Ammon's horn (tissue), 1 donor: ENCODE measurements around the gene DNAJC12.
"Not testable (repeated sequence)": the region's sequence is repeated elsewhere in the genome, so short reads cannot be mapped to it uniquely, and the experiment has no call there.

Source experiments
- DNase-seq: peaks from one replicate; pipeline ENCODE4 v3.0.0-alpha.2; 2016; ENCODE audit warnings: low spot score

The DNAJC12 gene

DNA sequence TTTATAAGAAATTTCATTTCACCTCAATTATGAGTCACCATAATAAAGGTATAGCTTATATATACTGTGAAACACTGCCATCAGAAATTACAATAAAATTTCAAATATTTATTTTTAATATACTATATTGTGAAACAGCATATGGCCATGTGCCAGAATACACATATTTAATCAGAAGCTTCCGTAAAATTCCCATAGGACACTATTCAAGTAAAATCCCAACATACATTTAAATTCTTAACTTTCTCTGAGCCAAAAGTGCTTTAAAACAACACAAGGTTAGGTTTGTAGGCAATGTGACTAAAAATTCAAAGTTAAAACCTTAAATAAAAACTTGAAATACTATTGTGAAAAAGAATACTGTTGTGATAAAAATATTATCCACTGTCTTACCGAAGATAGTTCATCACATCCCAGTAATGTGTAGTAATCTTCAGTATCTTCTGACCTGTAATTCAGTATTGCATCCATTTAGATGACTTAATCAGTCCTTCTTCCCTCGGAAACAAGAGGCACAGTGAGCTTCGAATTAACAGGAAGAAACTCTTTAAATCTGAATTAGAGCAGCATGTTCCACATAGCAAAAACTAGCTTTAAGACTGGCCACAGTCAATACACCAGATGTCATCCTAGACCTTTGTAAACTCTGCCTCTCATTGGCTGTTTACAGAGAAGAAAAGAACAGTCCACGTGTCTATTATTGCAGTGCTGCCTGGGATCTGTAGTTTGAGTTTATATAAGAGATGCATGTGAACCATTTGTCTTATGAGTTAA is at the start of gene DNAJC12:
Gene DNAJC12, minus strand, starts transcription at position 648 of the 774 bp plus-strand sequence. Its CDS starts 177 bp downstream, at position 471.
- peak; percentile 90 for DNase-seq

DNA sequence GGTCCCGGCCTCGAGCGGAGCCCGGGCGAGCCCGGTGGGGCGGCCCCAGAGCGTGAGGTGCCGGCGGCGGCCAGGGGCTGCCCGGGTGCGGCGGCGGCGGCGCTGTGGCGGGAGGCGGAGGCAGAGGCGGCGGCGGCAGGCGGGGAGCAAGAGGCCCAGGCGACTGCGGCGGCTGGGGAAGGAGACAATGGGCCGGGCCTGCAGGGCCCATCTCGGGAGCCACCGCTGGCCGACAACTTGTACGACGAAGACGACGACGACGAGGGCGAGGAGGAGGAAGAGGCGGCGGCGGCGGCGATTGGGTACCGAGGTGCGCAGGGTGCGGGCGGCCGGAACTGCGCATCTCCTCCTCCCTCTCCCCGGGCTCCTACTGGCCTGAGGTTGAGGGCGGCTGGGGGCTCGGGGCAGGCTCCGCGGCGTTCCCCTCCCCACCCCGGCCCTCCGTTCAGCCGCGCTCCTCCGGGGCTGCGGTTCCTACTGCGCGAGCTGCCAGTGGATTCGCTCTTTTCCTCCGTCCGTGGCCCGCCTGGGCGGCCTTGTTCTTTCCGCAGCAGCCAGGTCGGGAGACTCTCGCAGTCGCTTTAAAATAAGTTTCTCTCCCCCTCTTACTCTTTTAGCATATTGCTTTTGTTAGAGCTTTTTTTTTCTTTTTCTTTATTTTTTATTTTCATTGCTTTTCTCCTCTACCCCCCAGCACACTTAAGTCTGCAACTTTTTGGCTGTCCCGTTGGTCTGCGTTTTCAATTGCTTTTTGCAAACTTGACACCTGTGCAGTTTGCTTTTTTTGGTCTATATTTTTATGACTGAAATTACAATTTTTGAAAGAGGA is 47.1 kb upstream of the DNAJC12 start:
- peak; percentile 87 for DNase-seq

DNA sequence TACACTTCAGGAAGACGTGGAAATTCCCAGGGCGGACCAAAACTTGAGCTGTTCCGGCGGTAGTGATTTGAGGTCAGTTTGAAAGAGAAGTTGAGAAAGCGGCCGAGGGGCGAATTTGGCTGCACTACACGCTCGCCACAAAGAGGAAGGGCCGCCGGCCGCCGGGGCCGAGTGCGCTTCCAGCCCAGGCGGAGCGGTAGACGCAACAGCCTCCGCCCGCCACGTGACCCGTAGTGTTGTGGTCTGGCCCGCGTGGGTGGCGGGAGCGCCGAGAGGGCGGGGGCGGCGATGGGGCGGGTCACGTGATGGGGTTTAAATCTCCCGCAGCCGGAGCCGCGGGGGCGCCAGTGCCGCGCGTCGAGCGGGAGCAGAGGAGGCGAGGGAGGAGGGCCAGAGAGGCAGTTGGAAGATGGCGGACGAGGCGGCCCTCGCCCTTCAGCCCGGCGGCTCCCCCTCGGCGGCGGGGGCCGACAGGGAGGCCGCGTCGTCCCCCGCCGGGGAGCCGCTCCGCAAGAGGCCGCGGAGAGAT is 46.4 kb upstream of the DNAJC12 start, which contains the start of gene SIRT1:
Gene SIRT1, plus strand, starts transcription at position 344 of the 529 bp plus-strand sequence. Its CDS starts 66 bp downstream, at position 410.
- peak; percentile 97 for DNase-seq

DNA sequence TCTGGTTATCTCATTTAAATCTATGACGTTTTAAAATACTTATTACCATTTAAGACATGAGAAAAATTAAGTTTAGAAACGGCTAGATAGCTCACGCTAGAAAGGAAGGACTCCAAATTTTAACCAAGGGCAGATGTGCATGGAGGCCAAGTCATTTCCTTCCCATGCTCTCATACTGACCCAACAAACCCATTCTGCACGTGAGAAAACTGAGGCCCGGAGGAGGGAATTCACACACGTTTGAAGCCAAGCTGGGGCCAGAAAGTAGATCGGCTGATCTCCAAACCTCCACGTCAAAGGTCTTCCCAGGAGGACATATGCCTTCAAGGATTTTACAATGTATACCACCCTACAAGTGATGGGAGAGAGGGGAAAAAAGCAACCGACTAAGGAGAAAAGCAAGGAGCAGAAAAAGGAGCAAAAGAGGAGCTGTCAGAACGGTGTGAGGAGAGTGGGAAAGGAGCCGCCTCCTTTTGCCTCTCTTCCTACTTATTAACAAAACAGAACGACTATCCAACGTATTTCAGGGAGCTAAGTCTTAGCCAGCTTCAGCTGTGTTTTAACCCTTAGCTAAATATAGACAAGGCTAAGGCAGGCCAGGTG is 45.8 kb upstream of the DNAJC12 start:
- no peak for DNase-seq

DNA sequence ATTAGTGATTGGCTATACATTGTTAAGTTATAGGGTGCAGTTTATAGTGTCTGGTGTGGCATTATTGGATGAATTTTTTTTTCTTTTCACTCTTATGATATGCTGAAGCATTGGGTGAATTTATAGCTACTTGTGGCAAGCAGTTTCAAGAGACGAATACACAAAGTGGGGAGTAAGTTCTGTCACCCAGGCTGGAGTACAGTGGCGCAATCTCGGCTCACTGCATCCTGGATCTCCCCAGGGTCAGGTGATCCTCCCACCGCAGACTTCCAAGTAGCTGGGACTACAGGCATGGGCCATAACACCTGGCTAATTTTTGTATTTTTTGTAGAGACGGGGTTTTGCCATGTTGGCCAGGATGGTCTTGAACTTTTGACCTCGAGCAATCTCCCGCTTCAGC is 40.1 kb upstream of the DNAJC12 start:
- no peak for DNase-seq

DNA sequence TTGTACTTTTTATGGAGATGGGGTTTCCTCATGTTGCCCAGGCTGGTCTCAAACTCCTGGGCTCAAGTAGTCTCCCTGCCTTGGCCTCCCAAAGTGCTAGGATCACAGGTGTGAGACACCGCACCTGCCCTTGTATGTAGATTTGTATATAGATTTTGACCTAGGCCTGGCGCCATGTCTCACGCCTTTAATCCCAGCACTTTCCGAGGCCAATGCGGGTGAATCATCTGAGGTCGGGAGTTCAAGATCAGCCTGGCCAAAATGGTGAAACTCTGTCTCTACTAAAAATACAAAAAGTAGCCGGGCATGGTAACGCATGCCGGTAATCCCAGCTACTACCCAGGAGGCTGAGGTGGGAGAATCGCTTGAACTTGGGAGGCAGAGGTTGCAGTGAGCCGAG is 39.4 kb upstream of the DNAJC12 start:
- not testable (repeated sequence) for DNase-seq

DNA sequence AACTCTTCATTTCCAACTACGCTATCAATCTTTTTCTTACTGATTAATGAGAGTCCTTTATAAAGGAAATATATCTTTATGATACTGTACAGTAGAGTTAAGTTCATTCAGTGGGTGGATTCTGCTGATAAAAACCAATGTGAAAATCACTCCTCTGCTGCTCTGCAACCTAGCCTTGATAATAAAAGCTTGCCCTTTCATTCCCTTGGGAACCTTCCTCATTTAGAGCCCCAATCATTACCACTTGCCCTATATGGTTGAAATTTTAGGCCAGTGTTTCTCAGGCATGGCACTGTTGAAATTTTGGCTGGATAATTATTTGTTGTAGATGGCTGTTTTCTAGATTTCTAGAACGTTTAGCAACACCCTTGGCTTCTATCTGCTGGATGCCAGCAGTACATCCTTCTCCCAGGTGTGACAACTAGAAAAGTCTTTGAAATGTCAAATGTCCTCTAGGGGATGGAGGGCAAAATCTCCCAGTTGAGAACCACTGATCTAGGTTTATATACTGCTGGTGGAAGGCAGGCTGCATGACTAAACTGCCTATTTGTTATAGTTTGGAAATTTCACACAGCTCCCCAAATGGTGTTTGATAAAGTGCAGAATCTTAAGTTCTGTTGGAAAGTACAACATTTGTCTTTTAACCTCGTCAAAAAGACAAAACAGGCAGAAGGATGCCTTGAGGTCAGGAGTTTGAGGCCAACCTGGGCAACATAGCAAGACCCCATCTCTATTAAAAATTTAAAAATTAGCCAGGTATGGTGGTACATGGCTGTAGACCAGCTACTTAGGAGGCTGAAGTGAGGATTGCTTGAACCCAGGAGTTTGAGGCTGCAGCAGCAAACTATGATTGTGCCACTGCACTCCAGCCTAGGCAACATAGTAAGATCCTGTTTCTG is 37.6 kb upstream of the DNAJC12 start:
- DNase-seq, result no peak

DNA sequence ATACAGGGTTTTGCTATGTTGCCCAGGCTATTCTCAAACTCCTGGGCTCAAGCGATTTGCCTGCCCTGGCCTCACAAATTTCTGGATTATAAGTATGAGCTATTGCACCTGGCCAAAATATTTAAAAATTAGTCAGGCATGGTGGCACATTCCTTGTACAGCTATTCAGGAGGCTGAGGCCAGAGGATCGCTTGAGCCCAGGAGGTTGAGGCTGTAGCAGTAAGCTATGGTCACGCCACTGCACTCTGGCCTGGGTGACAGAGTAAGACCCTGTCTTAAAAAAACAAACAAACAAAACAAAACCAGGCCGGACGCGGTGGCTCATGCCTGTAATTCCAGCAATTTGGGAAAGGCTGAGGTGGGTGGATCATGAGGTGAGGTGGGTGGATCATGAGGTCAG is 32.0 kb upstream of the DNAJC12 start:
- DNase-seq, result no peak

DNA sequence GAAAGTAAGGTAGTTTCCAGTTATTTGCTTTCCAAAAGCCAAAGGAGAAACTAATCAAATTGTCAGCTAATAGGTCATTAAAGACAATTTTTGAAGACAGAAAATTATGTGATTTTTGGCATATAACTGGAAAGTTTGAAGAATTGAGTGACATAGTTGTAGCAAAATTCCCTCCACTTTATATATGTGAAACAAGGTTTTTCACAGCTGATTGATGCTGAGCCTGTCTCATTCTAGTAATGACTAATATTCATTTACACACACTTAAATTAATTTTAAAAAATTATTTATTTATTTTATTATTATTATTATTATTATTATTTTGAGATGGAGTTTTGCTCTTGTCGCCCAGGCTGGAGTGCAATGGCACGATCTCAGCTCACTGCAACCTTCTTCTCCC is 30.1 kb upstream of the DNAJC12 start:
- no peak for DNase-seq

DNA sequence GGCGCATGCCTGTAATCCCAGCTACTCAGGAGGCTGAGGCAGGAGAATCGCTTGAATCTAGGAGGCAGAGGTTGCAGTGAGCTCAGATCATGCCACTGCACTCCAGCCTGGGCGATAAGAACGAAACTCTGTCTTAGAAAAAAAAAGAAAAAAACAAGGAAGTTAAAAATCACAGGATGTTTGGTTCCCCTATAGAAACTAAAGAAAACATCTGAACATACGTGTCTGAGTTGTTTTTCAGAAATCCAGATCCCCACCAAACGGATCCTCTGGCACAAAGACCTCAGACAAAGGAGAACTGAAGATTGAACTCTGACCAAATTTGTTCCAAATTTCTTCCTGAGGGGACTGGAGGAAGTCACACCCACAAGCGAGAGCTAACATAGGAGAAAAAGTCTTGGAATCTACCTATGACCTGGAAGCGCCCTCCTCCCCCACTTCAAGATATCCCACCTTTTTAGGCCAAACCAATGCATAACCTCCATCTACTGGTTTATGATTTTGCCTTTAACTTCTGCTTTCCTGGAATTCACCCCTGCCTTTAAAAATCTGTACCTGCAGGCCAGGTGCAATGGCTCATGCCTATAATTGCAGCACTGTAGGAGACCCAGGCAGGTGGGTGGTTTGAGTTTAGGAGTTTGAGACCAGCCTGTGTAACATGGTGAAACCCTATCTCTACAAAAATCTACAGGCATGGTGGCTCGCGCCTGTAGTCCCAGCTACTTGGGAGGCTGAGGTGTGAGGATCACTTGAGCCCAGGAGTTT is 26.8 kb upstream of the DNAJC12 start:
- no peak for DNase-seq

DNA sequence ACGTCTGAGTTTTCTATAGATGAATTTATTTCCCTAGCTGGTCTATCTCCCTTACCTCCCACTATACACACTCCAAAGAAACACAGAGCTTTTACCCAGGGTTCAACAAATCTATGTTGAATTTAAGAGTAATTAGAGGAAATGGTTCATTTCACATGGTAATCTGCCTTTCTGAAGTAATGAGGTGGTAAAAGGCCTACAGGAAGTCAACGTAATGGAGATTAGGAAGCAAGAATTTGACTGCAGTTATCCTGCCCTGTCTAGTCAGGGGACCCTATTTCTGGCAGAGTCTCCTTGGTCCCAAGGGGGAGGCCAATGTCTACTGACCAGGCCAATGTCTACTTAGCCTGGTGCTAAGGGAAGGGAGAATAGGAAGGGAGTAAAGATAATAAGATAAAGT is 25.1 kb upstream of the DNAJC12 start:
- no peak for DNase-seq

DNA sequence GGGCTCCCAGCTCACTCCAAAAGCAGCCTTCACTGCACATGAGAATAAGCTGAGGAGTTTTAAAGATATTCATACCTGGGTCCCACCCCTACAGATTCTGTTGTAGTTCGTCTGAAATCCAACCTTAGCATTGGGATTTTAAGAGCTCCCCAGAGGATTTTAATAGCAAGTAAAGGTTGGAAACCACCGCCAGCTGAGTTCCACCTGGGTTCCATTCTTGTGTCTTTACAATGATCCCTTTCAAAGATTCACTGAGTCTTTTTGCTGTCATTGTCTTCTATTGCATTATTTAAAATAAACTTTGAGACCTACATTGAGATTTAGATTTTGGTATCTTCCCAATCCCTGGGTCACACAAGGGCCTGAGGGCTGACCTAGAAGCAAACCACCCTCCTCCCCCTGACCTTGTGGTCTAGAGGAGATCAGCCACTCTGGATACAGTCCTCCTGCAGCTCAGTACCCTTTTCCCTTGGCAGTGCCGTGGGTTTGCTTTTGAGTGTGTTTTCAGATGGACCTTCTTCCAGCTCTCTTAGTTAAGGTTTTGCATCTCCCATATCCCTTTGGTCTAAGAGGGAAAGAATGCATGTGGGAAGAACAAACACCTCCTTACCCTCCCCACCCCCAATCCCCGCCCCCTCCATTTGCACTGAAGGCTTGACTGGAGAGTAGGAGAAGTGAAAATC is 23.9 kb upstream of the DNAJC12 start:
- DNase-seq, result no peak

DNA sequence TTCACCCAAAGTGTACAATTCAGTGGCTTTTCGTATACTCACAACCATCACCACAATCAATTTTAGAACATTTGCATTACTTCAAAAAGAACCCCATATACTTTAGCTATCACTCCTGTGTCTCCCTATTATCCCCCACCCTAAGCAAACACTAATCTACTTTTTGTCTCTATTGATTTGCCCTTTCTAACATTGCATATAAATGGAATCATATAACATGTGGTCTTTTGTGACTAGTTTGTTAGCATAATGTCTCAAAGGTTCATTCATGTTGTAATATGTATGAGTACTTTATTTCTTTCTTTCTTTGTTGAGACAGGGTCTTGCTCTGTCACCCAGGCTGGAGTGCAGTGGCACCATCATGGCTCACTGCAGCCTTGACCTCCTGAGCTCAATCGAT is 21.0 kb upstream of the DNAJC12 start:
- DNase-seq, result no peak

DNA sequence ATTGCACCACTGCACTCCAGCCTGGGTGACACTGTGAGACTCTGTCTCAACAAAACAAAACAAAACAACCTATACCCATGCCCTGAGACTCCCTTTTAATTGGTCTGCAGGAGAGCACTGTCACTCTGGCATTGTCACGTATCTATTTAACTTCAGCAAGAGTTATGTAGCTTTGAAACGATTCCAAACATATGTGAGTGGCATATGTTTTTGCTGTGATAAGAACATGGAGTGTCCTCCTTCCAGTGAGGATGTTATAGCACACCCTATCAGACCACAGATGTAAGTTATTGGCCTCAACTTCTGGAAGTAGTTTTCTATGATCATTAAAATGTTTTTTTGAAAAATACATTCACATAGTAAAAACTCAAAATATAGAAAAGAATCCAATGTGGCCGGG is 15.5 kb upstream of the DNAJC12 start:
- DNase-seq, result no peak

DNA sequence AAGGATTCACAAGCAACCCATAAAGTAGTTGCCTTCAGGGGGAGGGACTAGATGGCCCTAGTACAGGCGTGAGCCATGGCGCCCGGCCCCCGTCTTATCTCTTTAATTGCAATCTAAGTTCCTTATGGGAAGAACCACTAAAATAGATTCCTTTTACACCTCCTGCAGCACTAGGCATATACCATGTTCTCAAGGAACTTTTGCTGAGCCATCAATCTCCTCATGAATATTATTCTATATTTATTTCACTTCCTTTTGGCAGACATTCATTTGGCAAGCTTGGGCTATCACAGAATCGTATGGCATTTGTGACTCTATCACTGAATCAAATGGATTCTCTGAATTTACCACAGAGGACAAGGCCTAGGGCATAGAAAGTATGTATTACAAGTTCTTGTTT is 14.8 kb upstream of the DNAJC12 start:
- DNase-seq, result no peak

DNA sequence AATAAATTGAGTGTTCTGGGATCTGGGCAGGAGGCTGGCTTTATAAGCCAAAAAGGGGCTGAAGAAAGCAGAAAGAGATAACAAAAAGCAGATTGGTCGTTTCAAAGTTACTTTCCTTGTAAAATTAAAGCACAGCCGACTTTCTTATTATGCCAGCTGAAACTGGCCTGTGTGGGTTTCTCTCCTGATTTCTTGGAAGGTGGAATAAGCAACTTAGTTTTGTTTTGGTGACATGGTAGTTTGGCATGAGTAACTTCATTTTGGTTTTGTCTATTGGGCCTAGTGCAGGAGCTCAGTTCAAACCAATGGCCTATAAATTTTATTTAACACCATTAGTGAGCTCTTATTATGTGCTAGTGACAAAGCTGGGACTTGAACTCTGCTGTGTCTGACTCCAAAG is 13.2 kb upstream of the DNAJC12 start:
- no peak for DNase-seq

DNA sequence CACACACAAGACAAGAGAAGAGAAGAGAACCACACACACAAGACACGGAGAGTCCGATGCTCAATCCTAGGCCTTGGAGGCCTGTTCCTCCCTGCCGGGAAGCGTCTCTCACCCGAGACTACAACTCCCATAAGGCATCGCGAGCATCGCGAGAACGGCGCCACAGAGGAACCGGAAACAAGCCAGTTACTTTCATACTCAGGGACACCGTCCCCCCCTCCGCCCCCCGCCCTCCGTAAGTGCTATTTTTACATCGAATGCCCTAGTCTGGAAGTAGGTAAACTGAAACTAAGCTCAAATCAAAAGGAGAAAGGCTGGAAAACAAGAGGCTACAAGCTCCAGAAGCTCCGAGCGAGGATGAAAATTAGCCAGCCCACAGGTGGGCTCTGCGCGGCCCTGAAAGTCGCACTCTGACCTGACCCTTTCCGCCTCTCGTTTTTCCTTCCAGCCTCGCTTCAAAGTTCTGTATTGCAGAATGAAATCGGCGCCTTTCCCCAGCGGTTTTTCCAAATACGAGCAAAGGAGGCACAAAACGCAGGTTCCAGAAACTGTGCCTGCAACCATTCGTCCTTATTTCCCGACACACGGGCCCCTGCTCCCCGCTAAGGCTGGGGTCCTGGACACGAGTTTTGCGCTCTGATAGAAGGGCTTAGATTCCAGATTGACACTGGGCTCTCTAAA is 11.5 kb upstream of the DNAJC12 start:
- peak; percentile 96 for DNase-seq

DNA sequence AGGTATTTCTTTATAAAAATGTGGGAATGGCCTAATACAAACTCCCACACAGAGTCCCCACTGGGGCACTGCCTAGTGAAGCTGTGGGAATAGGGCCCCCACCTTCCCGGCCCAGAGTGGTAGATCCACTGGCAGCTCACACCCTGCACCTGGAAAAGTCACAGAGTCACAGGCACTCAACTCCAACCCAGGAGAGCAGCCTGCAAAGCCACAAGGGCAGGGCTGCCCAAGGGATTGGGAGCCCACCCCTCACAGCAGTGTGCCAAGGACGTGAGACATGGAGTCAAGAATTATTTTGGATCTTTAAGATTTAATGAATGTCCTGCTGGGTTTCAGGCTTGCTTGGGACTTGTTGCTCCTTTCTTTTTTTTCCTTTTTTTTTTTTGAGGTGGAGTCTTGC is 5.3 kb upstream of the DNAJC12 start:
- no peak for DNase-seq

DNA sequence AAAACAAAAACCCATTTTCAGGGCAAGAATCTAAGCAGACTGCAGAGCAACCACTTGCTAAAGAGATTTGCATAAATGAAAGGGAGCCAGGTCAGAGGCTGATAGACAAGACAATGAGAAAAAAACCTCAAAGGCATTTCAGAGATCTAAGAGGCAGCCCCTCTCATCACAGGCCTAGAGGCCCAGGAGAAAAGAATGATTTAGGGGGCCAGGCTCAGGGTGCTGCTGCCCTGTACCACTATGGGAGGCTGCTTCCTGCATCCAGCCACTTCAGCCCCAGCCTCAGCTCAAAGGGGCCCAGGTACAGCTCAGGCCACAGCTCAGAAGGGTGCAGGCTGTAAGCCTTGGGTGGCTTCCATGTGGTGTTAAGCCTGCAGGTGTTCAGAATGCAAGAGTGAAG is 3.7 kb upstream of the DNAJC12 start:
- DNase-seq, result no peak

DNA sequence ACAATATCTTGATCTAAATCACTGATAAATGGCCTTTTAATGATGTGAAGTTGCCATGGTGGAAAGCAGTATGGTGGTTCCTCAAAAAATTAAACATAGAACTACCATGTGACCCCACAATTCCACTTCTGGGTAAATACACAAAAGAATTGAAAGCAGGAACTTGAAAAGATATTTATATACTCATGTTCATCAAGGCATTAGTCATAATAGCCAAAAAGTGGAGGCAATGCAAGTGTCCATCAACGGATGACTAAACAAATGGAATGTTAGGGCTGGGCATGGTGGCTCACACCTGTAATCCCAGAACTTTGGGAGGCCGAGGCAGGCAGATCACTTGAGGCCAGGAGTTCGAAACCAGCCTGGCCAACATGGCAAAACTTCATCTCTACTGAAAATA is 2.0 kb upstream of the DNAJC12 start:
- DNase-seq, result no peak
